ENCODE measurements around the gene SLC12A8. TPM values are rescaled to one million over a fixed set of nuclear protein-coding genes. Genes with fewer than 3 reads are reported as not detected.
A peak's percentile ranks its signal among the peaks of the same experiment; 100 is the strongest.

SLC12A8 gene
- total RNA-seq, 1 experiment from 2014 or later, result 9.7 TPM

DNA sequence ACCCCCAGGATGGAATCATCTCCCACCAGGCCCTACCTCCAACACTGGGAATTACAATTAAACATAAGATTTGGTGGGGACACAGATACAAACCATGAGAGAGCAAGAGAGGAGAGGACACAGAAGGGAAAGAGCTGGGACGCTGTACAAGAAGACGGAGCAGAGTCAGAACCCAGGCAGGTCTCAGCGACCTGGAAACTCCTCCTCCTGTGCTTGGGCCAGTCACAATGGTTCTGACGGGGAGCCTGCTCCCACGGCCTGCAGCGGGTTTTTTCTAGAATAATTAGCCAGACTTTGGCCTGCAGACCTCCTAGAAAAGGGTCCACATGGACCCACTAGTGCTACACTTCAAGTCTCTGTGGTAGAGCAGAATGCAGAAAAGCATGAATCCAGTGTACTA lies 5.6 kb downstream of the SLC12A8 start:
- no peaks in the 10 kb centered on the region; the same call in none of the 2 replicates for H3K36me3 ChIP-seq (replicated peaks; ENCODE audit: control insufficient read depth, insufficient read depth, low read length)
- no peak overlapping the region for H3K4me3 ChIP-seq (ENCODE audit: insufficient read depth, low read depth, low read length)
- 0 out of 2 replicates have a peak, but pooled peaks cover 4% of the 10 kb centered on the region for H3K27me3 ChIP-seq (ENCODE audit: control insufficient read depth, insufficient read depth, low read length)
- DNase-seq, result no peak

- DNase-seq, result no peak
These were observed 8.8 kb downstream of the SLC12A8 start for GRCh38 chr3:125203731-125204130.

DNA sequence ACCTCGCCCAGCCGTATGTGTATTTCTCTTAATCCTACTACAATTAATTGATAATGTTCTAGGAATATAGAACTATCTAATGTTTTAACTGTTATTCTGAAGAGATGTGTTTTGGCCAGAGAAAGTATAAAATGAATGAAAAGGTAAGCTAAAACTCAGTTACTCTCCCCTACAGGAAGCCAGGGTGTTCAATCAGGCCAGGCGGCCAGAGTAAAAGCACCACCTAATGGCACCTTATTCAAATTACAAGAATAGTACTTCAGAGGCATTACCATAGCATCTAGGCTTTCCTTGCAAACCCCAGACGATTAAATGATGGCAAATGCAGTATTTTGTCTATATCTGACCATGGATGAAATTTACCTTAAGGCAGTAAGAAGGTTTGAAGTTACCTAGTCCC lies 10.4 kb downstream of the SLC12A8 start:
- no peaks in the 10 kb centered on the region for H3K27me3 ChIP-seq (ENCODE audit: control insufficient read depth, insufficient read depth, low read length)
- DNase-seq, result no peak
- no peaks in the 10 kb centered on the region for H3K36me3 ChIP-seq (replicated peaks; ENCODE audit: control insufficient read depth, insufficient read depth, low read length)
- no peak overlapping the region for H3K4me3 ChIP-seq (ENCODE audit: insufficient read depth, low read depth, low read length)

More at GRCh38 chr3:125203731-125204130, 8.8 kb downstream of the SLC12A8 start:
- no peak overlapping the region for H3K4me3 ChIP-seq (ENCODE audit: insufficient read depth, low read depth, low read length)
- no peaks in the 10 kb centered on the region for H3K27me3 ChIP-seq (ENCODE audit: control insufficient read depth, insufficient read depth, low read length)
- no peaks in the 10 kb centered on the region; the same call in 1 of the 2 replicates for H3K36me3 ChIP-seq (replicated peaks; ENCODE audit: control insufficient read depth, insufficient read depth, low read length)

GRCh38 chr3:125200731-125201139 lies 11.8 kb downstream of the SLC12A8 start:
- H3K4me3 ChIP-seq (ENCODE audit: insufficient read depth, low read depth, low read length), result no peak overlapping the region
- no peaks in the 10 kb centered on the region for H3K36me3 ChIP-seq (replicated peaks; ENCODE audit: control insufficient read depth, insufficient read depth, low read length)
- DNase-seq, result no peak
- H3K27me3 ChIP-seq (ENCODE audit: control insufficient read depth, insufficient read depth, low read length), result no peaks in the 10 kb centered on the region

GRCh38 chr3:125194849-125195601 lies 17.5 kb downstream of the SLC12A8 start:
- 0 out of 2 replicates have a peak, but pooled peaks cover 3% of the 10 kb centered on the region for H3K36me3 ChIP-seq (replicated peaks; ENCODE audit: control insufficient read depth, insufficient read depth, low read length)
- DNase-seq, result no peak
- no peak overlapping the region for H3K4me3 ChIP-seq (ENCODE audit: insufficient read depth, low read depth, low read length)
- no peaks in the 10 kb centered on the region for H3K27me3 ChIP-seq (ENCODE audit: control insufficient read depth, insufficient read depth, low read length)

- H3K27me3 ChIP-seq (ENCODE audit: control insufficient read depth, insufficient read depth, low read length), result no peaks in the 10 kb centered on the region
- no peak overlapping the region for H3K4me3 ChIP-seq (ENCODE audit: insufficient read depth, low read depth, low read length)
- peaks cover 6% of the 10 kb centered on the region; the same call in 1 of the 2 replicates for H3K36me3 ChIP-seq (replicated peaks; ENCODE audit: control insufficient read depth, insufficient read depth, low read length)
- DNase-seq, result no peak
These were observed 18.3 kb downstream of the SLC12A8 start for GRCh38 chr3:125194061-125194848.

GRCh38 chr3:125192190-125193035 lies 20.1 kb downstream of the SLC12A8 start:
- Histone ChIP-seq H3K36me3 (replicated peaks; ENCODE audit: control insufficient read depth, insufficient read depth, low read length) (peaks cover 6% of the 10 kb centered on the region; the same call in 1 of the 2 replicates), H3K4me3 (ENCODE audit: insufficient read depth, low read depth, low read length) (no peak overlapping the region), H3K27me3 (ENCODE audit: control insufficient read depth, insufficient read depth, low read length) (no peaks in the 10 kb centered on the region)
- peak; percentile 81 for DNase-seq

DNA sequence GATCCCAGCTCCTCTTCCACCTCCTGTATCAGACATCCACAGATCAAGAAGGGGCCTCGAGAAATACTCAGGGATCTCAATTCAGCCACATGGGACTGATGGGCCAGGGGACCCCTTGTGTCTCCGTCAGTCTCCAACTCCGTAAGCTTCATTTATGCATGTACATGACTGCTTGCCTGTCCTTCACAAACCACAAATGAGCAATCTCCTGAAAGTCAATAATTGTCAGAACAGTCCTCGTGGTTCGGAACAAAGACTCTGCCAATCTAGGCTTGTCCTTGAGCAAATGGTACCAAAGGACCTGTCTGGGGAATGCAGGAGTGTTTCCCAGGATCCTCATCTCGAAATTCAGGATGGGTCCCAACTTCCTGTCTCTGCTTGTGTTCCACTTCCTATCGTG lies 20.8 kb downstream of the SLC12A8 start:
- H3K36me3 ChIP-seq (replicated peaks; ENCODE audit: control insufficient read depth, insufficient read depth, low read length), result peaks cover 6% of the 10 kb centered on the region; the same call in 1 of the 2 replicates
- no peak overlapping the region for H3K4me3 ChIP-seq (ENCODE audit: insufficient read depth, low read depth, low read length)
- H3K27me3 ChIP-seq (ENCODE audit: control insufficient read depth, insufficient read depth, low read length), result no peaks in the 10 kb centered on the region
- no peak for DNase-seq

DNA sequence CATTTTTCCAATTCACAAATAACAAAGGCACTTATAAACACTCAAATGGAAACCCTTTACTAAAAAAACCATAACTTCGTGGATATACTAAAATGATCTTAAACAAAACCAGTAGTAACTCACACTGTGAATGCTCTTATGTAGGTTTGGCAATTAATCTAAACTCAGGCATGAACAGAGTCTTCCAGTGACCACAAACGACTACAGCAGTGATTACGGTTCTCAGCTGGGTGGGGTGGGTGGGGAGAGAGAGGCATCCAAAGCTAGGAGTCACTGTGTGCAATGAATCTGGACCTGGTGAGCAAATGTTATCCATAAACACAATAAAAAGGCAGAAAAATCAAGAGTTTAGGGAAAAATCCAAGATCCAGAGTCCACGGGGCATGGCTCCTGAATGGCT lies 21.3 kb downstream of the SLC12A8 start:
- Histone ChIP-seq H3K27me3 (ENCODE audit: control insufficient read depth, insufficient read depth, low read length) (no peaks in the 10 kb centered on the region), H3K4me3 (ENCODE audit: insufficient read depth, low read depth, low read length) (no peak overlapping the region), H3K36me3 (replicated peaks; ENCODE audit: control insufficient read depth, insufficient read depth, low read length) (peaks cover 6% of the 10 kb centered on the region; the same call in 1 of the 2 replicates)
- no peak for DNase-seq

DNA sequence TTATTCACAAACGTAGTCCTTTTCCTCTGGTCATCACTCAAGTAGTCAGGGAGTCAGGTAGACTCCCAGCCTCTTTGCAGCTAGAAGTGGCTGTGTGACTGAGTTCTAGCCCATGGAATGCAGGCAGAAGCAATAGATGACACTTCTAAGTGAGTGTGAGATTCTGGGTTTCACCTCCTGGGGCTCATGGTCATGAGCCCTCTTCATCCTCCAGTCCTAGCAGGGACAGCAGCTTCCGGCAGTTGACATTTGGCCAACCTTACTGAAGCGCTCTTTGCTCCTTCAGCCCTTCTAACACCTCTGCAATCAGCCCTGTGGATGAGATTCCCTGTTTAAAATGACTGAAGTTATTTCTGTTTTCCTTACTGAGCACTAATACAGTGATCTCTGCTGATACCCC lies 21.8 kb downstream of the SLC12A8 start:
- Histone ChIP-seq H3K4me3 (ENCODE audit: insufficient read depth, low read depth, low read length) (no peak overlapping the region), H3K36me3 (replicated peaks; ENCODE audit: control insufficient read depth, insufficient read depth, low read length) (peaks cover 6% of the 10 kb centered on the region; the same call in 1 of the 2 replicates), H3K27me3 (ENCODE audit: control insufficient read depth, insufficient read depth, low read length) (no peaks in the 10 kb centered on the region)
- DNase-seq, result no peak

DNA sequence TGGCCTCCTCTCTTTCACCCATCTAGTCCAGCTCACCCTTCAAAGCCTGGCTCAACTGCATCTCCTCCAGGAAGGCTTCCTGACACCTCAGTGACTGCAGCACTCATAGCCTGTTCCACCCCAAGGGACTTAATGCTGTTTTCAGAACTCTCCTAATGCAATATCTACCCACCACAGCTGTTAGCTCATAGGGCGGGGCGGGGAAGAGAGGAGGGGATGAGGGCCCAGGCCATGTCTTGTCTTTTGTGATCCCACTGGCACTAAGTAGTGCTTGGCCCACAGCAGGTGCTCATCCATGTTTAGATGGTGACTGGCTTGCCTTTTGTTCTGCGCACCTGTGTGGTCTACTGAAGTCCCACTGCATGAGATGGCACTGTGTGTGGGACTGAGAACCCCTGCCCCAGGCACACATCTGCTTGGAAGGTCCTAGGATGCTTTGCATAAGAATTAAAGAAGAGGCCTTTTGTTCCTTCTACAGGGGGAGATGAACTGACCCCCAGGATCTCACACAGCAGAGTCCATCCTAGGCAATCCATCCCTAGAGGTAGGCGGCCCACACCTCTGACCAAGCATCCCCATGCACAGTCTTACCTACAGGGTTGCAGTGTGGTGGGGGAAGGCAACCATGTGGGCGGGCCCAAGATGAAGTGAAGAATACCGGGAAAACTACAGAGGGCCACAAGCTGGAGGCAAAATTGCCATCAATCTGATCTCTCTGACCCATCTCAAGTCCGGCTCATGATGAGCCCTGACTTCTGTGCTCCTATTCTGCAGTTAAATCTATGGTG lies 23.0 kb downstream of the SLC12A8 start:
- H3K4me3 ChIP-seq (ENCODE audit: insufficient read depth, low read depth, low read length), result no peak overlapping the region
- H3K27me3 ChIP-seq (ENCODE audit: control insufficient read depth, insufficient read depth, low read length), result no peaks in the 10 kb centered on the region
- DNase-seq, result no peak

GRCh38 chr3:125188955-125189354 lies 23.6 kb downstream of the SLC12A8 start:
- no peak overlapping the region for H3K4me3 ChIP-seq (ENCODE audit: insufficient read depth, low read depth, low read length)
- no peaks in the 10 kb centered on the region for H3K27me3 ChIP-seq (ENCODE audit: control insufficient read depth, insufficient read depth, low read length)
- no peak for DNase-seq
- peaks cover 6% of the 10 kb centered on the region; the same call in 1 of the 2 replicates for H3K36me3 ChIP-seq (replicated peaks; ENCODE audit: control insufficient read depth, insufficient read depth, low read length)

More for the DNA sequence above, 23.0 kb downstream of the SLC12A8 start:
- H3K36me3 ChIP-seq (replicated peaks; ENCODE audit: control insufficient read depth, insufficient read depth, low read length), result peaks cover 6% of the 10 kb centered on the region; the same call in 1 of the 2 replicates

DNA sequence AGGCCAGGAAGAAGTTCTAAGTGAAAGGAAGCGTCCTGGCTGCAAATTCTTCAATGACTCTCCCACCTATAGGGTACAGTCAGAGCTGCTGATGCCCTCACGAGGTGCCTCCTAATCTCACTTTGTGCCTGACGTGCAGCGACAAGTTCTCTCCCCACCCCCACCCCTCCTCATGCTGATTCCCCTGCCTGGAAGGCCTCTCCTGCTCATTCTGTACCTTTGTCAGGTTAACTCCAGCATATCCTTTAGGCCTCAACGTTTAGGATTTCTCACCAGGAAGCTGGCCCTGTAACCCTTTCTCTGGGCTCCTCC lies 25.0 kb downstream of the SLC12A8 start:
- Histone ChIP-seq H3K36me3 (replicated peaks; ENCODE audit: control insufficient read depth, insufficient read depth, low read length) (peaks cover 6% of the 10 kb centered on the region; the same call in 1 of the 2 replicates), H3K27me3 (ENCODE audit: control insufficient read depth, insufficient read depth, low read length) (no peaks in the 10 kb centered on the region)
- DNase-seq, result peak; percentile 58

More for the DNA sequence above, 25.0 kb downstream of the SLC12A8 start:
- H3K4me3 ChIP-seq (ENCODE audit: insufficient read depth, low read depth, low read length), result no peak overlapping the region

All from H7 (cell line).